ENCODE data around the gene COL6A2.
"Not testable (repeated sequence)": the region's sequence is repeated elsewhere in the genome, so short reads cannot be mapped to it uniquely, and the experiment has no call there.

Gene COL6A2

GRCh38 chr21:46080171-46081021 is 17.5 kb upstream of the COL6A2 start:
- no peak for DNase-seq

DNA sequence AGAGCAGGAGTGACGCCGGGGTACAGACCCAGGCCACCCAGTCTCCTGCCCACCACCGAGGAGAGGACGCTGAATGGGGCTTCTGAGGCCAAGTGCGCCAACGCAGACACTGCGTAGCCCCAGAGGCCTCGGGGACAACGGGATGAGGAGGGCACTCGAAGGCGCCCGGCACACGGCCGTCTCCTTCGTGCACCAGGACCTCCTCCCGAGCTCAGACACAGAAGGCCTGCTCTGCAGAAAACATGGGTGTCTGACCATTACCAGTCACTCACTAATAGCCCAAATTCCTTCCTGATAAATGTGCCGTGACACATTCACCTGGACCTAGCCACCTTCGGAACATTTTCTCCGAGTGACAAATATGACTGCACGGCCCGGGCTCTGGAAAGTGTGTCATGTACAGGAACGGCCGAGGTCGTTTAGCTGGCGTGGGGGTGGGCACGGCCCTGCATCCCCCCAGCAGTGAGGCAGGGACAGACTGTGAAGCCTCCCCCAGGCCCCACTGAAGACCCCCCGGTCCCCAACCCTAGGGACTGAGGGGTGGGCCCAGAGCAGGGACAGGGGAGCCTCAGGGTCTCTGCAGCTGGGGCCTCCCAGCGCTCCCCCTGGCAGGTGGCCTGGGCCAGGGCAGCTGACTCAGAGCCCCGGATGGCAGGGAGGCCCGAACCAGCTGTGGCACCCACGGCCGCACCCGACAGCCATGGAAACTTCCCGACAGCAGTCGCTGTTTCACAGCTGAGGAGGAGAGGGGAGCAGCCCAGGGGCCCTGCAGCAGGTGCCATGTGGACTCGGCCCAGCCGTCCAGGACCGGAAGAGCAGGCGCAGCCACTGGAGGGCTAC is 16.7 kb upstream of the COL6A2 start:
- no peak for DNase-seq

- DNase-seq: no peak
Observed at GRCh38 chr21:46081862-46082712, 15.8 kb upstream of the COL6A2 start.

DNA sequence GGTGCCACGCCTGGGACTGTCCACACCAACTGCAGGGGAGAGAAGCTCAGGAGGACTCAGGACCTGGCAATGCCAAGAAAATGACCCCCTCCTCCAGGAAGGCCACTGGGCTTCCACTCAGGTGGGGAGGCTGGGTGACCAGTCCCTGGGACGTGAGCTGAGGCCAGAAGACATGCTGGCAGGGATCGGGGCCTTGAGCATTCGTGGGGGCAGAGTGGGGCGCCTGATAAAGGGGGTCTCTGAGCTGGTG is 15.3 kb upstream of the COL6A2 start:
- no peak for DNase-seq

GRCh38 chr21:46082963-46083790 is 14.7 kb upstream of the COL6A2 start:
- no peak for DNase-seq

DNA sequence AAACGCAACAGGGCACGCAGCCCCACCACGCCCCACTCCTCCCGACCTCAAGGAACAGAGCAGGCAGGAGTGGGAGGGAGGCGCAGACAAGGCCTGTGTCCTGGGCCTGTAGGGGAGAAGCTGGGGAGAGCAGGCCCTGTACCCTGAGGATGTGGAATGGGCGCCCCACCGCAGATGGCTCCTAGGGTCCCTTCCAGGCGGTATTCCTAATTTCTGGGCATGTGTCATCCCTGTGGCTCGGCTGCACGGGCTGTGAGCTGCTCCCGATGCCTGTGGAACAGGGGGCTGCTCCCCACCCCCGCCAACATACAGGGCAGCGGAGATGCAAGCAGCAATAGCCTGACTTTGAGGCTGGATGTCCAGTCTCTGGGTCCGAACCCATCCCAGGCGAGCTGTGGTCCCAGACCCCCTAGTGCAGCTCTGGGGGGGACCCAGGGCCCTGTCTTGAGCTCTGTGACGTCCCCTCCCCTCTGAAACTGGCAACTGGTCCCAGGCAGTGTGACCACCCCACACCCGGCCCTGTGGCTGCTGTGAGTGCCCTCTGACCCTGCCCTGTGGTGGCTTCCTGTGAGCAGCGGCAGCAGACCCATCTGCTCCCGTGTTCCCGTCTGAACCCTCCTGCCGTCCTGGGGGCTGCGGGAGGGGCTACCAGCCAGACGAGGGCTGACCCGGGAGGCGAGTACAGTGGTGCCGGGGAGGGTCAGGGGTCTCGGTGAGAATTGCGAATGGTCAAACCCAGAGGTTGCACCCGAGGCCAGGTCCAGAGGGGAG is 13.9 kb upstream of the COL6A2 start:
- DNase-seq: no peak

DNA sequence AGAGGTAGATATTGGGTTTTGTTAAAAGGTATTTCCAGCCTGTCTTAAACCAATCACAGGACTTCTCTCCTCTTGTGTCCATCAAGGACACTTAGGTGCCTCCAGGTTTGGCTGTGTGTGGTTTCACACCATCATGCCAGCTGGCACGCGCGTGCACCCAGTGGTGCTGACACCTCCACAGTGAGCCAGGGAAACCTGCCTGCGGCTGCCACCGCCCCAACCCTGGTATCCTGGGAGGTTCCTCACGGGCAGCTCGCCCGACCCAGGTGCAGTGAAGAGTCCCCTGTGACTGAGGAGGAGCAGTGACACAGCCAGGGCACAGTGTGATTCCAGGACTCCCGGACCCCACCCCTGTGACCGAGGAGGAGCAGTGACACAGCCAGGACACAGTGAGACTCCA is 13.2 kb upstream of the COL6A2 start:
- no peak for DNase-seq

DNA sequence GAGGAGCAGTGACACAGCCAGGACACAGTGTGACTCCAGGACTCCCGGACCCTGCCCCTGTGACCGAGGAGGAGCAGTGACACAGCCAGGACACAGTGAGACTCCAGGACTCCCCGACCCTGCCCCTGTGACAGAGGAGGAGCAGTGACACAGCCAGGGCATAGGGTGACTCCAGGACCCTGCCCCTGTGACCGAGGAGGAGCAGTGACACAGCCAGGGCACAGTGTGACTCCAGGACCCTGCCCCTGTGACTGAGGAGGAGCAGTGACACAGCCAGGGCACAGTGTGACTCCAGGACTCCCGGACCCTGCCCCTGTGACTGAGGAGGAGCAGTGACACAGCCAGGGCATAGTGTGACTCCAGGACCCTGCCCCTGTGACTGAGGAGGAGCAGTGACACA is 12.7 kb upstream of the COL6A2 start:
- DNase-seq: not testable (repeated sequence)

- no peak for DNase-seq
Observed at GRCh38 chr21:46087641-46088040, 10.3 kb upstream of the COL6A2 start.

- no peak for DNase-seq
Observed at GRCh38 chr21:46088189-46088588, 9.7 kb upstream of the COL6A2 start.

- no peak for DNase-seq
Observed at GRCh38 chr21:46089285-46089684, 8.6 kb upstream of the COL6A2 start.

- no peak for DNase-seq
Observed at GRCh38 chr21:46091118-46091517, 6.8 kb upstream of the COL6A2 start.

DNA sequence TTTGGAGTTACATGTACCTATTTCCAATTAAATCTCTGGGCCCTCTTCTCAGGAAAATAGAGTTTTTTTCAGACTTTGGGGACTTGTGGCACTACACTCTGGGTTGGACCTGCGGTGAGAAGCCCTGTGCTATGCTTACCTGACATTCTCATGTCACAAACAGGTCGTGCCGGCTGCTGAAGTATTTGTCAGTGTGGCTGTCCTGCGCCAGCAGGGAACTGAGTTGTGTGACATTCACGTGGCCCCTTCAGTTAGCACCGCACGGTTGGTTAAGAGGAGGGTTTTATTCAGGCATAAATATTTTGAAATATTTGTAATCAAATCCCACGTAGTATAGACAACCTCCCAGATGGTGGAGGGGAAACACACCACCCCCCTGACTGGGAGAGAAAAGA is 6.3 kb upstream of the COL6A2 start:
- no peak for DNase-seq

- DNase-seq: no peak
Observed at GRCh38 chr21:46092026-46092764, 5.7 kb upstream of the COL6A2 start.

DNA sequence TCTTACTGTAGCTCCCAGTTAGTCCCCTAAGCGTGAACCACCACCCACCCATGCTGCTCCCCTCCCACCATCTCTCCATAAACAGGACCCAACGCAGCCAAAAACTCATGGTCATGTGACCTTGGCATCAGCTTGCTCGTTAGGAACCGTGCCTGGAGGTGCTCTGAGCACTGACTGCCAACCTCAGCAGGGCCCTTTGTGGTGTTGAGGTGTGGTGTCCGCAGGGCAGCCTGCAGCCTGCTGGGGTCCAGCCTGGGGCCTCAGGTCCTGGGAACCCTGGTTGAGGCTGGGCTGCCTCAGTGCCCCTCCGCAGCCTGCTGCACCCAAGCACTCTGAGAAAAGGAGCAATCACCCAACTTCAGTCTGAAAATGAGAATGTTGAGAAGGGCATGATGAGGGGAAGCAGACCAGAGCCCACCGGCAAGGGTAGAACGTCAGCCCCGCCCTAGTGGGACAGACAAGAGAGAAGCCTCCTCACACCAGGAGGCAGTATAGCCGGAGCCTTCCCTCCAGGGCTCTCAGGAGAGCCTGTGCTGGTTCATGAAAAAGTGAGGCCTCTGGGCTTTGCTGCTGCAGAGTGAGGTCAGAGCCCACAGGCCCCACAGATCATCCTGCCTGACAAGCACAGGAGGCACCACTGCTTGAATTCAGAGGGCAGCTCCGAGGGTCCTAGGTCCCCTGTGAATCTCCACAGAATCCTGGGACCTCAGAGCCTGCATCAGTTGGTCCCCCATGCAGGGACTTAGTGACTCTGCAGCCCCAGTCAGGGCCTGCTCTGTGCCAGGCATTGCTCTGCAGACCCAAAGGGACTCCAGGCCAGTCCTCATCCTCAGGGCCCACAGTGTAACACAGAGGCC is 4.9 kb upstream of the COL6A2 start:
- DNase-seq: no peak

DNA sequence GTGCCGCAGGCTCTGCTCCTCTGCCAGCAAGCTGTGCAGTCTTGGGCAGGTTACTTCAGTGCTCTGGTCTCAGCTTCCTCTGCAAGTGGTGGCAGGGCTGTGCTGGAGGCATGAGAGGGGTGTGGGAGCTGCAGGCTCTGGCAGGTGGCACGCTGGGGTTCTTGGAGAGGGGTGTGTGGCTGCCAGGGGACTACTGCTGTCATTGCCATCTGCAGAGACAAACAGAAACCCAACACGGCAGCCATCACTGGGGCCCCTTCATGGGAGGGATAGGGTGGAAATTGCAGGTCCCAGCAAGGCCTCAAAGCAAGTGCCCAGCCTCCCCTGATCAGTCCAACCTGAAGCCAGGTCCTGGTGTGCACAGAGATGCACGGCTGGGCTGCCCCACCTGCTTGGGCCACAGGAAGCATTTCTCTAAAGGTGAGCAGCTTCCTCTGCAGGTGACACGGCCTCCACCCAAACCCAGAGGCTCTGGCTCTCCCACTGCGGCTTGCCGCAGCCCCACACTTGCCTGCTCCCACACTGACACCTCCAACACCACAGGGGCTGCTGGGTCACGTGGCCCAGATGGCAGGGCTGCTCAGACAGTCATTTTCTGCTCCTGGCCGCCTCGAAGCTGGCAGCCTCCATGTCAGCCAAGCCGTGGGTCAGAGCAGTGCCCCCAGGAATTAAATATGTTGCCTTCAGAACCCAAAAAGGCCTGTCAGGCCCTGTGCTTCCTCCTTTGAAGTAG is 4.1 kb upstream of the COL6A2 start:
- no peak for DNase-seq

GRCh38 chr21:46094401-46095082 is 3.4 kb upstream of the COL6A2 start:
- DNase-seq: no peak

- no peak for DNase-seq
Observed at GRCh38 chr21:46095083-46095719, 2.7 kb upstream of the COL6A2 start.

Measured in hematopoietic multipotent progenitor cell treated with erythropoietin and hydrocortisone succinate and interleukin-3 and kit ligand, for 8 days (in vitro differentiated cells).